ENCODE results near the gene DOHH.

The DOHH gene

GRCh38 chr19:3477506-3477905 is 23.0 kb downstream of the DOHH start:
- FAIRE-seq (no peak), DNase-seq (ENCODE audit: insufficient read length, low spot score) (no peak)

GRCh38 chr19:3476830-3477229 is 23.6 kb downstream of the DOHH start:
- no peak for DNase-seq (ENCODE audit: insufficient read length, low spot score)
- no peak for FAIRE-seq
- no peak for TF ChIP-seq POLR2A (IDR thresholded peaks at IDR 0.05; ENCODE audit: low read depth, low read length)

More at GRCh38 chr19:3477506-3477905, 23.0 kb downstream of the DOHH start:
- TF ChIP-seq POLR2A (IDR thresholded peaks at IDR 0.05; ENCODE audit: low read depth, low read length) = no peak

- TF ChIP-seq POLR2A (IDR thresholded peaks at IDR 0.05; ENCODE audit: low read depth, low read length) = no peak
- no peak for DNase-seq (ENCODE audit: insufficient read length, low spot score)
- no peak for FAIRE-seq
Observed at GRCh38 chr19:3475449-3475848, 25.0 kb downstream of the DOHH start.

GRCh38 chr19:3474614-3475013 is 25.9 kb downstream of the DOHH start:
- no peak for FAIRE-seq
- TF ChIP-seq POLR2A (IDR thresholded peaks at IDR 0.05; ENCODE audit: low read depth, low read length) = no peak

GRCh38 chr19:3474010-3474409 is 26.5 kb downstream of the DOHH start:
- DNase-seq (ENCODE audit: insufficient read length, low spot score) = no peak
- no peak for FAIRE-seq
- TF ChIP-seq POLR2A (IDR thresholded peaks at IDR 0.05; ENCODE audit: low read depth, low read length) = no peak

More at GRCh38 chr19:3474614-3475013, 25.9 kb downstream of the DOHH start:
- DNase-seq (ENCODE audit: insufficient read length, low spot score) = no peak

- no peak for FAIRE-seq
- TF ChIP-seq POLR2A (IDR thresholded peaks at IDR 0.05; ENCODE audit: low read depth, low read length) = no peak
- no peak for DNase-seq (ENCODE audit: insufficient read length, low spot score)
Observed at GRCh38 chr19:3471954-3472655, 28.4 kb downstream of the DOHH start.

GRCh38 chr19:3470500-3471128 is 29.9 kb downstream of the DOHH start:
- DNase-seq (ENCODE audit: insufficient read length, low spot score) = no peak
- no peak for FAIRE-seq
- TF ChIP-seq POLR2A (IDR thresholded peaks at IDR 0.05; ENCODE audit: low read depth, low read length) = no peak

GRCh38 chr19:3469638-3470499 is 30.6 kb downstream of the DOHH start:
- no peak for DNase-seq (ENCODE audit: insufficient read length, low spot score)
- no peak for FAIRE-seq
- TF ChIP-seq POLR2A (IDR thresholded peaks at IDR 0.05; ENCODE audit: low read depth, low read length) = no peak

- FAIRE-seq (no peak), DNase-seq (ENCODE audit: insufficient read length, low spot score) (no peak)
- TF ChIP-seq POLR2A (IDR thresholded peaks at IDR 0.05; ENCODE audit: low read depth, low read length) = no peak
Observed at GRCh38 chr19:3468211-3468610, 32.3 kb downstream of the DOHH start.

- FAIRE-seq = no peak
- TF ChIP-seq POLR2A (IDR thresholded peaks at IDR 0.05; ENCODE audit: low read depth, low read length) = no peak
- no peak for DNase-seq (ENCODE audit: insufficient read length, low spot score)
Observed at GRCh38 chr19:3467437-3468198, 32.9 kb downstream of the DOHH start.

- TF ChIP-seq POLR2A (IDR thresholded peaks at IDR 0.05; ENCODE audit: low read depth, low read length) = no peak
- no peak for FAIRE-seq
Observed at GRCh38 chr19:3466635-3467034, 33.8 kb downstream of the DOHH start.

GRCh38 chr19:3465552-3465951 is 34.9 kb downstream of the DOHH start:
- DNase-seq (ENCODE audit: insufficient read length, low spot score) (no peak), FAIRE-seq (no peak)
- TF ChIP-seq POLR2A (IDR thresholded peaks at IDR 0.05; ENCODE audit: low read depth, low read length) = no peak

More at GRCh38 chr19:3466635-3467034, 33.8 kb downstream of the DOHH start:
- DNase-seq (ENCODE audit: insufficient read length, low spot score) = no peak

GRCh38 chr19:3464587-3465235 is 35.8 kb downstream of the DOHH start:
- no peak for FAIRE-seq
- DNase-seq (ENCODE audit: insufficient read length, low spot score) = no peak
- TF ChIP-seq POLR2A (IDR thresholded peaks at IDR 0.05; ENCODE audit: low read depth, low read length) = no peak

All from H54 (cell line).